Ishikawa (cell line): ENCODE results near the gene TOX2.

Experiments
- CEBPB ChIP-seq: IDR thresholded peaks from 2 replicates; pipeline ENCODE4 v1.6.1; 2012
- CREB1 ChIP-seq: IDR thresholded peaks from 2 replicates; pipeline ENCODE4 v1.6.1; 2012; ENCODE audit warnings: low read depth
- EGR1 ChIP-seq: IDR thresholded peaks from 2 replicates; pipeline ENCODE4 v1.6.1; 2012
- EP300 ChIP-seq: IDR thresholded peaks from 2 replicates; pipeline ENCODE4 v1.6.1; 2012; ENCODE audit warnings: borderline replicate concordance
- FOXM1 ChIP-seq: IDR thresholded peaks from 2 replicates; pipeline ENCODE4 v1.6.1; 2012; ENCODE audit warnings: low read depth, borderline replicate concordance
- NFIC ChIP-seq: IDR thresholded peaks from 2 replicates; pipeline ENCODE4 v1.6.1; 2012
- RAD21 ChIP-seq: IDR thresholded peaks from 2 replicates; pipeline ENCODE4 v1.6.1; 2012; ENCODE audit warnings: low read depth
- REST ChIP-seq: IDR thresholded peaks from 2 replicates; pipeline ENCODE4 v1.6.1; 2012; ENCODE audit warnings: low read depth, mild to moderate bottlenecking
- TAF1 ChIP-seq: IDR thresholded peaks from 2 replicates; pipeline ENCODE4 v1.6.1; 2012; ENCODE audit warnings: low read depth, mild to moderate bottlenecking
- TCF12 ChIP-seq: IDR thresholded peaks from 2 replicates; pipeline ENCODE4 v1.6.1; 2012; ENCODE audit warnings: low read depth
- TEAD4 ChIP-seq: IDR thresholded peaks from 2 replicates; pipeline ENCODE4 v1.6.1; 2012
- USF1 ChIP-seq: IDR thresholded peaks from 2 replicates; pipeline ENCODE4 v1.6.1; 2012
- YY1 ChIP-seq: IDR thresholded peaks from 2 replicates; pipeline ENCODE4 v1.6.1; 2012; ENCODE audit warnings: low read depth
- TF ChIP-seq, protein P1 (sequence below): IDR thresholded peaks from 2 replicates; pipeline ENCODE4 v1.6.1; 2012

- TF ChIP-seq EP300 = no peak
- no peak for TF ChIP-seq FOXM1
- no peak for TF ChIP-seq NFIC
- no peak for TF ChIP-seq RAD21
- no peak for TF ChIP-seq REST
- no peak for TF ChIP-seq CREB1
- no peak for TF ChIP-seq TEAD4
- TF ChIP-seq TCF12 = no peak
- TF ChIP-seq USF1 = no peak
- TF ChIP-seq, protein P1, sequence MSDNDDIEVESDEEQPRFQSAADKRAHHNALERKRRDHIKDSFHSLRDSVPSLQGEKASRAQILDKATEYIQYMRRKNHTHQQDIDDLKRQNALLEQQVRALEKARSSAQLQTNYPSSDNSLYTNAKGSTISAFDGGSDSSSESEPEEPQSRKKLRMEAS = no peak
- TF ChIP-seq TAF1 = no peak
- TF ChIP-seq YY1 = no peak
- TF ChIP-seq EGR1 = no peak
- TF ChIP-seq CEBPB = no peak
Observed at GRCh38 chr20:43982016-43982415, 67.4 kb downstream of the TOX2 start.
